Measurements from ENCODE around the gene NRBP1.

Gene NRBP1

DNA sequence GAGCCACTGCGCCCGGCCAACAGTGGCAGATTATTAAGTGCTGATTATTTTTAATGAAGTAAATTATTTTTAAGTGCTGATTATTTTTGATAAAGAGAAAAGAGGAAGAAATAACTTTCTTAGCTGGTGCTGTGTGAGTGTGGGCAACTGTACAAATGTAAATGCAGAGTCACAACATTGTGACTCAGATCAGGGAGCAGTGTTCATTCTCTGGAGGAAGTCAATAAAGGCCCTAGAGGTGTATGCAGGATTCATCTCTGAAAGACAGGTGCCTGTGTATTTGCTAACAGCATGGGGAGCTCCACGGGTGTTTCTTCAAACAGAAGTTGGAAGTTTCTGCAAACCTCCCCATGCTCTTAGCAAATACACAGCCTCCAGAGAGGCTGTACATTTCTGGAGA lies 19.9 kb downstream of the NRBP1 start:
- peaks cover 50 to 86% (median 51%) of the 10 kb centered on the region in 3 donors for H3K36me3 ChIP-seq
- no peaks in the 10 kb centered on the region for H3K4me1 ChIP-seq
- H3K4me3 ChIP-seq = no peak overlapping the region
- H3K9me3 ChIP-seq = no peaks in the 10 kb centered on the region
- TF ChIP-seq, protein P1, sequence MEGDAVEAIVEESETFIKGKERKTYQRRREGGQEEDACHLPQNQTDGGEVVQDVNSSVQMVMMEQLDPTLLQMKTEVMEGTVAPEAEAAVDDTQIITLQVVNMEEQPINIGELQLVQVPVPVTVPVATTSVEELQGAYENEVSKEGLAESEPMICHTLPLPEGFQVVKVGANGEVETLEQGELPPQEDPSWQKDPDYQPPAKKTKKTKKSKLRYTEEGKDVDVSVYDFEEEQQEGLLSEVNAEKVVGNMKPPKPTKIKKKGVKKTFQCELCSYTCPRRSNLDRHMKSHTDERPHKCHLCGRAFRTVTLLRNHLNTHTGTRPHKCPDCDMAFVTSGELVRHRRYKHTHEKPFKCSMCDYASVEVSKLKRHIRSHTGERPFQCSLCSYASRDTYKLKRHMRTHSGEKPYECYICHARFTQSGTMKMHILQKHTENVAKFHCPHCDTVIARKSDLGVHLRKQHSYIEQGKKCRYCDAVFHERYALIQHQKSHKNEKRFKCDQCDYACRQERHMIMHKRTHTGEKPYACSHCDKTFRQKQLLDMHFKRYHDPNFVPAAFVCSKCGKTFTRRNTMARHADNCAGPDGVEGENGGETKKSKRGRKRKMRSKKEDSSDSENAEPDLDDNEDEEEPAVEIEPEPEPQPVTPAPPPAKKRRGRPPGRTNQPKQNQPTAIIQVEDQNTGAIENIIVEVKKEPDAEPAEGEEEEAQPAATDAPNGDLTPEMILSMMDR (IDR thresholded peaks at IDR 0.05) = no peak
- no peak overlapping the region for H3K27ac ChIP-seq
- no peak for DNase-seq
- intact Hi-C loops (cut with DNase I; ENCODE audit: low total_unique reads) = no loop called here
- no peaks in the 10 kb centered on the region for H3K27me3 ChIP-seq

DNA sequence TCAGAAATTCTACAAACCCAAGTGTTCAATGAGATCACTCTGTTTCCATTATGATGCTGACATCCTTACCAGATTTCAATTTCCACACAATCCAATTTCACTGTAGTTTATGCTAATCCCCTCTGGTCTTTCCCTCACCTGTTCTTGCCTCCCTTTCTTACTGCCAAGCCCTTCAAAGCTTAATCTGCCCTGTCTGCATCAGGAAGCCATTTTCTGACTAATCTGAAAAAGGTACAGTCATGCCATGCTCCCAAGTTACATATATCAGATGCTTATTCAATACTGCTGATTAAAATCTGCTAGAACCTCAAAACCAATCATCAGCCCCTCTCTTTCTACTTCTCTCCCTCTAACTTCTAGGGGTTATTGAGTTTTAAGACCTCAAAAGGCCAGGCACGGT lies 22.7 kb downstream of the NRBP1 start:
- intact Hi-C loops (cut with DNase I; ENCODE audit: low total_unique reads) = no loop called here
- DNase-seq = no peak
- no peaks in the 10 kb centered on the region for H3K4me1 ChIP-seq
- H3K27ac ChIP-seq = no peak overlapping the region
- TF ChIP-seq, protein P1 (IDR thresholded peaks at IDR 0.05) = no peak
- H3K27me3 ChIP-seq = no peaks in the 10 kb centered on the region
- H3K36me3 ChIP-seq = peaks cover 70 to 93% (median 77%) of the 10 kb centered on the region in 3 donors
- H3K9me3 ChIP-seq = no peaks in the 10 kb centered on the region
- H3K4me3 ChIP-seq = no peak overlapping the region

DNA sequence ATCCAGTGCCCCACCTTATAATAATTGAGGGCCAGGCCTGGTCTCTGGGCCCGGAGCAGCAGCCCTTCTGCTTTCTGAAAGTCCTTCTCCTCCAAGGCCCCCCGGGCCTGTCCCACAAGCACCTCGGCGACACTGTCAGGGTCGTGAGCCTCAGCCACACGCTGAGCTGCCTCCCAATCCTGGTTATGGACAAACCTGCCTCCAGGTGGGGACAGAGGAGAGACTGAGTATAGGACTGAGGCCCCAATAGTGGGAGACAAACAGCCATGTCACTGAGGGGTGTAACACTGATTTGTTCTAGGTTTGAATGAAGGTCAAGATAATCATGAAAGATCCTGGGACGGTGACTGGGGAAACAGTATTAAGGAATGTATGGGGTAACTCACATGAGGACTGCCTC lies 25.5 kb downstream of the NRBP1 start:
- Histone ChIP-seq H3K9me3 (no peaks in the 10 kb centered on the region), H3K4me3 (no peak overlapping the region), H3K27me3 (no peaks in the 10 kb centered on the region), H3K27ac (no peak overlapping the region), H3K36me3 (peaks cover 81 to 97% (median 84%) of the 10 kb centered on the region in 3 donors), H3K4me1 (no peaks in the 10 kb centered on the region)
- intact Hi-C loops (cut with DNase I; ENCODE audit: low total_unique reads) = no loop called here
- DNase-seq = no peak
- TF ChIP-seq, protein P1 (IDR thresholded peaks at IDR 0.05) = no peak

DNA sequence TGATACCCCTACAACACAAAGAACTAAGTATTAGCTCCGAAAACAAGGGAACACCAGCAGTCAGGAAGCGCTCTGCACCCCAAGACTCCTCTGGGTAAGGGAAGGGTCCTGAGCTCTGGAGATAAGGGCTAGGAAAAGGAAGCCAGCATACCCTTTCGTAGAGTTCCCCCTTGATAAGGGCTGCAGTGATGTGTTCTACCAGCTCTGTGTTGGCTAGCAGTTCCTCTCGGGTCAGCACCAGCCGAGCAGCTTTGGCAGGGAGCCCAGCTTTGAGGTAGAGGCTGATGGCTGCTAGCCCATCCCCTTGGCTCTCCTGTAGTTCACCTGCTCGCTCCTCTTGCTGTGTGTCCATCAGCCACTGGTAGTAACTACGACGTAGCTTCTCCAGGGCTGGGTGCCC lies 32.7 kb downstream of the NRBP1 start:
- H3K27ac ChIP-seq = no peak overlapping the region
- TF ChIP-seq, protein P1 (IDR thresholded peaks at IDR 0.05) = no peak
- intact Hi-C loops (cut with DNase I; ENCODE audit: low total_unique reads) = no loop called here
- no peak overlapping the region for H3K4me3 ChIP-seq
- H3K36me3 ChIP-seq = peaks cover 43 to 84% (median 60%) of the 10 kb centered on the region in 3 donors
- DNase-seq = no peak
- H3K9me3 ChIP-seq = no peaks in the 10 kb centered on the region
- H3K27me3 ChIP-seq = no peaks in the 10 kb centered on the region
- H3K4me1 ChIP-seq = no peaks in the 10 kb centered on the region

DNA sequence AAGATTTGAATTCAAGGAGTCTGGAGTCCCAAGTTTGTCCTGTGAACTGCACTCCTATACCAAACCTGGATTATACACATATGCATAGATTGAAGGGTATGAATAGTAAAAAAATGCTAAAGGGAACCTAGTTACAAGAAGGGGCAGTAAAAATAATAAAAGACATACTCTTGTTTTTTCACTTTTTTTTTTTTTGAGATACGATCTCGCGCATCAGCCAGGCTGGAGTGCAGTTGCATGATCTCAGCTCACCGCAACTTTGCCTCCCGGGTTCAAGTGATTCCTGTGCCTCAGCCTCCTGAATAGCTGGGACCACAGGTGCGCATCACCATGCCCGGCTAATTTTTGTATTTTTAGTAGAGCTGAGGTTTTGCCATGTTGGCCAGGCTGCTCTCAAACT lies 36.0 kb downstream of the NRBP1 start:
- Histone ChIP-seq H3K27ac (no peak overlapping the region), H3K36me3 (peaks cover 14 to 72% (median 32%) of the 10 kb centered on the region in 3 donors), H3K4me3 (no peak overlapping the region), H3K4me1 (no peaks in the 10 kb centered on the region), H3K9me3 (no peaks in the 10 kb centered on the region), H3K27me3 (no peaks in the 10 kb centered on the region)
- DNase-seq = no peak
- intact Hi-C loops (cut with DNase I; ENCODE audit: low total_unique reads) = no loop called here
- TF ChIP-seq, protein P1 (IDR thresholded peaks at IDR 0.05) = no peak

DNA sequence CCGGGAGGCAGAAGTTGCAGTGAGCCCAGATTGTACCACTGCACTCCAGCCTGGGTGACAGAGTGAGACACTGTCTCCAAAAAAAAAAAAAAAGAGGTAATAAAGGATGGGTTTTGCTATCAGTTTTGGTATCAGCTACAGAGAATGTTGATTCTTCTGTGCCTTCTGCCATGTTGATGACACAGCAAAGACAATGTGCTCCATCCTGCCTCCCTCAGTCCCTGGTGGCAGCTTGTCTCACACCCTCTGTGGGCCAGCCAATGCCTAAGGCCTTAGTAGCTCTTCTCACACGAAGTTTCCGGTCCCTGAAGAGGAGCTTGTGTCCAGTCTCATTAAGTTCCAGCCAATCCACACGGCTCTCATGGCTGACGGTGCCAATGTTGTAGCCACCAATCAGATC lies 43.5 kb downstream of the NRBP1 start:
- intact Hi-C loops (cut with DNase I; ENCODE audit: low total_unique reads) = no loop called here
- Histone ChIP-seq H3K4me1 (no peaks in the 10 kb centered on the region), H3K9me3 (no peaks in the 10 kb centered on the region), H3K27me3 (no peaks in the 10 kb centered on the region), H3K36me3 (peaks cover 38 to 89% (median 51%) of the 10 kb centered on the region in 3 donors), H3K27ac (no peak overlapping the region), H3K4me3 (no peak overlapping the region)
- TF ChIP-seq, protein P1 (IDR thresholded peaks at IDR 0.05) = no peak
- DNase-seq = no peak
